Smooth muscle cell of the umbilical artery (primary cell): ENCODE data around the gene MYO1A. TPM values are rescaled to one million over a fixed set of nuclear protein-coding genes. Genes with fewer than 3 reads are reported as not detected.

Experiments
- total RNA-seq: library from RNA; depleted of rRNA; stranded (reverse); fragments of >200 nt; gene quantifications from 2 replicates; pipeline ENCODE4 v1.2.3, GENCODE V29; 2014

The MYO1A gene
- total RNA-seq, result not detected in 2 replicates

GRCh38 chr12:57049890-57050289 is at the start of gene MYO1A:
Gene MYO1A, minus strand, starts transcription at chr12:57050129. Its CDS starts 1,806 bp downstream, at chr12:57048323.

GRCh38 chr12:57088354-57089270 is 38.7 kb upstream of the MYO1A start, which contains the start of gene NAB2:
Gene NAB2, plus strand, starts transcription at chr12:57089114. Its CDS starts 158 bp downstream, at chr12:57089272.

GRCh38 chr12:57078519-57079404 is 28.8 kb upstream of the MYO1A start, which contains the start of gene NEMP1:
Gene NEMP1, minus strand, starts transcription at chr12:57078791. Its CDS starts 46 bp downstream, at chr12:57078745.

GRCh38 chr12:57016348-57016747 is 33.6 kb downstream of the MYO1A start, which contains the start of gene TAC3:
Gene TAC3, minus strand, starts transcription at chr12:57016529. Its CDS starts 732 bp downstream, at chr12:57015797.

GRCh38 chr12:57005980-57006808 is 43.7 kb downstream of the MYO1A start, which contains the start of gene ZBTB39:
Gene ZBTB39, minus strand, starts transcription at chr12:57006546. Its CDS starts 1,629 bp downstream, at chr12:57004917.

Other genes starting within 250 kb of the MYO1A start
- not detected in 2 replicates for gene SDR9C7, start 115.7 kb downstream of the MYO1A start, total RNA-seq
- gene RDH16, start 92.5 kb downstream of the MYO1A start, total RNA-seq, result 0.30 and 0.37 TPM in 2 replicates
- 5.0 and 6.8 TPM in 2 replicates for gene ZBTB39, start 43.6 kb downstream of the MYO1A start, total RNA-seq
- gene TAC3, start 33.6 kb downstream of the MYO1A start, total RNA-seq, result not detected in 2 replicates
- 3.9 and 10.0 TPM in 2 replicates for gene NEMP1, start 28.7 kb upstream of the MYO1A start, total RNA-seq
- gene NAB2, start 39.0 kb upstream of the MYO1A start, total RNA-seq, result 23.5 and 60.4 TPM in 2 replicates
- 36.8 and 54.3 TPM in 2 replicates for gene STAT6, start 61.2 kb upstream of the MYO1A start, total RNA-seq
- gene LRP1, start 78.4 kb upstream of the MYO1A start, total RNA-seq, result 617 and 769 TPM in 2 replicates
- gene LRP1-AS, start 97.5 kb upstream of the MYO1A start, total RNA-seq, result not detected in 2 replicates
- 12.5 and 13.9 TPM in 2 replicates for gene NXPH4, start 166.7 kb upstream of the MYO1A start, total RNA-seq
- gene SHMT2, start 179.6 kb upstream of the MYO1A start, total RNA-seq, result 287 and 328 TPM in 2 replicates
- gene STAC3, start 201.1 kb upstream of the MYO1A start, total RNA-seq, result not detected in 2 replicates